ENCODE data around the gene TNRC6B.
"Not testable (repeated sequence)": the region's sequence is repeated elsewhere in the genome, so short reads cannot be mapped to it uniquely, and the experiment has no call there.

The TNRC6B gene

DNA sequence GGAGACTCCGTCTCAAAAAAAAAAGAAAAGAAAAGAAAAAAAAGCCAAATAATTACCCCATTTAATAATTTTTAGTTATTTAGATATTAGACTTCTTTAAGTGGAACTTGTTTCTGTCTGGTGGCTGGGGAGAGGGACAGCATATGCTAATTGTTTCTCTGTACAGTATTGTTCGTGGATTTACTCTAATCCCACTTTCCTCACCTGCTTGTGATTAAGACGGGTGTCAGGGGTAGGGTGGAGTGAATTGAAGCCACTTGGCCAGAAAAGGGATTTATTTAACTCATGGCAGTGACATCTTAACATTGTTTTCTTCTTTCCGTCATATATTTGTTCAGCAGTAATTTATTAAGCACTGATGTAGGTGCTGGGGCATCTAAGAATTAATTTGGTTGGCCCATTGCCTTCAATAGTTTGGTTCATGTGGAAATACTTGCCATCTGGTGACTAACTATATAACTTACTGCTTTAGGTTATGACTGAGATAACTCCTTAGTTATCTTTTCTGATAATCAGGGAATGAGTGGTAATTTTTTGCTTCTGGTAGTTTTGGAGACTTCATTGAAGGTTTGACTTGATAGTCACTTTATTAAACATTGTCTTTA is 4.6 kb downstream of the TNRC6B start:
- DNase-seq = no peak

DNA sequence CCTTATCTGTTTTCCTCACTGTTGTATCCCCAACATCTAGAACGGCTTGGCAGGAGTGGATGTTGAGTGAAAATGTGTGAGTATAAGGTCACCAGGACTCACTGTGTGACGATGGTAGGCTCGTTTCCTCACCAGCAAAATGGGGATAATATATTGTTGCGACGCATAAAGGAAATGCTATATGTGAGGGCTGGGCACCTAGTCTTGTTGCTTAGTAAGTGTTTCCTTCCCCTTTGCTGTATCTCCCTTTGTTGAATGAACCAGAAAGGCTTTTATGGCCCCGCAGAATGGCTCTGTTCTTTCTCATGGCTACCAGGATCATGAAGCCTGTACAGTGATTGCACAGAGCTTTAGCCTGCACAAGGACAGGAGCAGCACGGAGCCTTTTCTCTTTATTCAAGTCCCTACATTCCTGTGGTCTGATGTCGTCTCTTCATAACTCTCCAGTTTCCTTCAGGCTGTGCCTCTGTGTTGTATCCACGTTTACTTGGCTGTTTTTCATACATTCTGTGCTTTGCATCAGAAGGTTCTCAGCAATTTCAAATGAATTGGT is 5.4 kb downstream of the TNRC6B start:
- no peak for DNase-seq

DNA sequence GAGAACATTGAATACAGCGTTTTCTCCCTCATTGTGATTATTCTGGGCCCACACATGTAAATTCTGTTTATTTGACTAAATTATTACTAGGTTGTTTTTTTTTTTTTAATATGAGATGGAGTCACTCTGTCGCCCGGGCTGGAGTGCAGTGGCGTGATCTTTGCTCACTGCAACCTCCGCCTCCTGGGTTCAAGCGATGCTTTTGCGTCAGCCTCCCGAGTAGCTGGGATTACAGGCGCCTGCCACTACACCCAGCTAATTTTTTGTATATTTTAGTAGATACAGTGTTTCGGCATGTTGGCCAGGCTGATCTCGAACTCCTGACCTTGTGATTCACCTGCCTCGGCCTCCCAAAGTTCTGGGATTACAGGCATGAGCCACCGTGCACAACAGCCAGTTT is 5.9 kb downstream of the TNRC6B start:
- DNase-seq = not testable (repeated sequence)

DNA sequence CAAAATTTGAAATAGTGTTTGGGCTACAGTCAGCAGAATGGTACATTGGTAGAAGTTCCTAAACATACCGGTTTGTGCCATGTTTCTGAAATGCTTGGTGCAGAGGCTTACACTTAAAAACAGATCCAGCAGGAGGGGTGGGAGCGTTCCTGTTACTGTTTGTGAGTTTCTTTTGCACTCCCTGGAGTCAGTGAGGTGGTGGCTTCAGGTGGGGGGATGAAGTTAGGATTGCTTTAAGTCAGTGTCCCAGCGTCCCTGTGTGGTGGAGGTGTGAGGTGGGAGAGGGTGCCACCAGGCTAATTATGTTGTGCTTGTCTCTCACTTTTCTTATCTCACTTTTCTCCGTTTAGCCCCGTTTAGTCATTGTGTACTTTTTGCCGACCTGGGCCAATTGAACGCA is 9.7 kb downstream of the TNRC6B start:
- no peak for DNase-seq

DNA sequence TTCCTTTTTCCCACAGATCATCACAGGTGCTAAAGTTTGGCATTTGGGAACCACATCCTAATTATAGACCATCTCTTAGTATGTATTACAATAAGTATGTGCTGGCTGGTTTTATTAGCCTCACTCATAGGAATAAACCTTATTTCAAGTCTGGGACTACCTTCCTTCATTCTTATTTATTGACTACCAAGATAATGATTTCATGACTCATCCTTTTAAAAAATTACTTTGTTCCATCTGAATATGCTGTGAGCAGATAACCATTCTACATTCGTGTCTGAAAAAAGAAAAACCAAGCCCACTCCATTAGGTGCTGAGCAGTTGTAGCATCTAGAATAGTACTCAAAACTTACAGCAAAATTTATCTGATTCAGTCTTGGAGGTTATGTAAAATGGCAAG is 12.3 kb downstream of the TNRC6B start:
- no peak for DNase-seq

DNA sequence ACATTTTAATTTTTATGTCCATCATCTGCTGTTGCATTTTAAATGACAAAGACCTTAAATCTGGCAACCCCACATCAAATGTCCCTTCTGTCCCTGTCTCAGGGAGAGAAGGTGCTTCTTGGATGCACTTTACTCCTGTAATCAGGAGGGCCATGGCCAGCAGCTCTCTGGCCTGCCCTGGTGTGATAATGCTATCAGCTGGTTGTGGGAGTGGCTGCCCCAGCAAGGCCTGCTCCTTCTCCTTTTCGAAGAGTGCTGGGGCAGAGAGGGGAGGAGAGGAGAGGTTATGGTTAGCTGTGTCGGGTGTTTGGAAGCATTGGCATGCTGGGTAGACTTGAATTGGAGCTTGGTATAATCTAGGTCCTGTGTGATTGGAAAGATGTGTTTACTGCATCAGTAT is 12.8 kb downstream of the TNRC6B start:
- no peak for DNase-seq

DNA sequence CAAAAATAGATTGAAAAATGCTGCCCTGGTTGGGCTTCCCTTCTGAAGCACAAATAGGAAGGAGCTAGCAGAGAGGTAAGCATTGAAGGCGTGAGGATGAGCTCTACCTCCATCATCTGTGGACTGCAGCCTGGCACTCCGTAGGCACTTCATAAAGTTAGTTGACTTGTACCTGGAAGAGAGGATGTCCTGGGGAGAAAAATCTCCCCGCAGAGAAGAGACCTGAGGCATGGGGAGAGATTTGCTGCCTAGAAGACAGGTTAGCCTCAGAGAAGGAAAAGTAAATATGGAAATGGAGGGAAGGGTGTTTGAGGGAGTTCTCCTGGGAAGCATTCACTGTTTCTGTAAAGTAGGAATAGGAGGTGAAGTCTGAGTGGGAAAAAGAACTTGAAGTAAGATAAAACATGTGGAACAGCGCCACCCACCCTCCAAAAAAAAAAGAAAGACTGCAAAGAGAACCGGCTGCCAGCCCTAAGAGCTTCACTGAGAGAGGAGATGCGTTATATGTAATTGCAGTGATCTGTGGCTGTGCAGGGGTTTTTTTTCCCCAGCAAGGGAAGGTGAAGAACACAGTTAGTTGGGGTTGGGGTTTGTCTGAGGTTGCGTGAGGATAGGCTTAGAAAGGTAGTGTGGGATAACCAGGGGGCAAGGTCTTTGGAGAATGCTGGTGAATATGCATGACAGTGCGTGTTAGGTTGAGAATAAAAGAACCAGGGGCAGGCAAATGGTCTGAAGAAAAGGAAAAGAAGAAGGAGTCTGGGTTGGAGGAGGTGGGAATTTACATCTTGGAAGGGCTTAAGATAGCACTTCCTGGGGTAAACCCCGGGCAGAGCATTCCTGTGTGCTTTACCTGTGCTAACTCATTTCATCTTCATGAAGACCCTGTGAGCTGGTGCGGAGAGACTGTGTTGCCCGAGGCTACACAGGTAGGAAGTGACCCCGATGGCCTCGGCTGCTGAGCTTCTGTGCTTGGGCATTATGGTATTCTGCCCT is 16.0 kb downstream of the TNRC6B start:
- DNase-seq = no peak

DNA sequence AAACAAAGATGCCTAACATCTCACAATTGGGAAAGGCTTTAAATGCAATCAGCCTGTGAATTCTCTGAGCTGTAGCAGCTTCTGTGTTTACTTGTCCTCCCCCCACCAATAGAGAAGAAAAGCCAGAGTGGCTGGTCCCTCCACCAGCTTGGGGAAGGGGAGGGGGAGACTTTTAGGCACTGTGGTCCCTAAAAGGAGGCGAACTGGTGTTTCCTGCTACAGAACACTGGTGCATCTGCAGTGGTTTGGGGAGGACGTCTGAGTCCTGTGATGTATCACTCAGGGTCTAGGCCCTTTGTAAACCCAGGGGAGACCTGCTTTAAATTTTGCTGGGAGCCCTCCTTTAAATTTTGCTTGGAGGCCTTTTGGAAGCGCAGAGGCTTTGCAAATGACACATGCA is 16.9 kb downstream of the TNRC6B start:
- no peak for DNase-seq

DNA sequence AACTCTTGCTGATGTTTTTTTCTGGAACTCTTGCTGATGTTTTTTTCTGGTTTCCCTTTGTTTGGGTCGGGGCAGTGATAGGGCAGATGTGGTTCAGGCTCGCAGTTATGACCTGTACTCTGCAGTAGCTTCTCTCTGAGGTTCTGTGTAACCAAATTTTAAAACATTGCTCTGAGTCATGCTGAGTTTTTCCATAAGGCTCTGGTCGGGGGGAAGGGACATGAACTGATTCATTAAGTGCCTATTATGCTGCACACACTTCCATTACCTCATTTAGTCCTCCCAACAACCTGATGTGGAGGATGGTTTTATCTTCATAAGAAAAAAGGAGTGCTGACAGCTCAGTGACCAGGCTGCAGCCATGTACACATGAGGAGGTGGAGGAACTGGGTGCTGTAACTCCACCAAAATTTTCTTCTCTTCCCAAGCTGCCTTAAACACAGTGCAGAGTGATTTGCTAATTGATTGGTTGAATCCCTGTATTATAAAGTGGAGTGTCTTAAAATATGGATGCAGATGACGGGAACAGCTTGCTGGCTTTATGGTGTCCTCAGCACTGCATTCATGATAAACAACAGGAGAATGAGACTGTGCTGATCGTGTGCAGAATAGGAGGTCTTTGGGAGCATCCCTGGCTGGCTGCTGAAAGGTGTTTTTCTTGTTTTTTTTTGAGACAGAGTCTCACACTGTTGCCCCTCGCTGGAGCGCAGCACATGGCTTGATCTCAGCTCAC is 19.1 kb downstream of the TNRC6B start:
- DNase-seq = no peak

DNA sequence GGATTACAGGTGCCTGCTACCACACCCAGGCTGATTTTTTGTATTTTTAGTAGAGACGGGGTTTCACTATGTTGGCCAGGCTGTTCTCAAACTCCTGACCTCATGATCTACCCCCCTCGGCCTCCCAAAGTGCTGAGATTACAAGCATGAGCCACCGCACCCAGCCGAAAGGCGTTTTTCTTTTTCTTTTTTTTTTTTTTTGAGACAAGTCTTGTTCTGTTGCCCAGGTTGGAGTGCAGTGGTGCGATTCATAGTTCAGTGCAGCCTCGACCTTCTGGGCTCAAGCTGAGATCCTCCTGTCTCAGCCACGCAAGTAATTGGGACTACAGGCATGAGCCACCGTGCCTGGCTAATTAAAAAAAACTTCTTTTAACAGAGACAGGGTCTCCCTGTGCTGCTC is 19.7 kb downstream of the TNRC6B start:
- not testable (repeated sequence) for DNase-seq

DNA sequence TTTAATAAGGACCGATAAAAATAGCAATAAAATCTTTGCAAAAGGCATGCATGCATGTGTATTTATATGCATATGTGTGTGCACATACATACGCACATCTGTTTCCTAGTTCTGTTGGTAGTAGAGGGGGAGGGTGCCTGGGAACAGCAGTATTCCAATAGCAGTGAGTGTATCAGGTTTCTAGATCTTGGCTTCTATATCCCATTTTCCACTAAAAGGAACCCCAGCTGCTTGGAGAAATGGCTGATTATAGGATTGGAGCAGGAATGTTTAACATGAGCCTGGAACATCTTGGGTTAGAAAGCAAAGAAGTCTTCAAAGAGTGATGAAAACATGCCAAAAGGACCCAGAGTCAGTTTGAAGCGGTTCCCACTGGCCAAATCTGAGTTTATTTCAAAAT is 21.0 kb downstream of the TNRC6B start:
- no peak for DNase-seq

DNA sequence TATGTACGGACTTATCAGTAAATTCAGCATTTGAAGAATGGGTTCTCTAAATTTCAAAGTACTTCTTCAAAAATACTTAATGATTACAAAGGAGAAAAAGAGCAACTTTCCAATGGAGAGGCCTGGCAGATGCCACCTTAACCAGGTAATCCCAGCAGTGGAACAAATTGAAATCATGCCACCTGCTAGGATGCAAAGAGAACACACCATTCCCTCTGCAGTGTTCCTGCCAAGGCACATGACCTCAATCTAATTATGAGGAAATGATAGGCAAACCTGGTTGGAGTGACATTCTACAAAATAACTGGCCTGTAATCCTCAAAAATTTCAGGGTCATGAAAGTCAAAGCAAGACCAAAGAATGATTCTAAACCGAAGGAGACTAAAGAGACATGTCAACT is 21.5 kb downstream of the TNRC6B start:
- no peak for DNase-seq

DNA sequence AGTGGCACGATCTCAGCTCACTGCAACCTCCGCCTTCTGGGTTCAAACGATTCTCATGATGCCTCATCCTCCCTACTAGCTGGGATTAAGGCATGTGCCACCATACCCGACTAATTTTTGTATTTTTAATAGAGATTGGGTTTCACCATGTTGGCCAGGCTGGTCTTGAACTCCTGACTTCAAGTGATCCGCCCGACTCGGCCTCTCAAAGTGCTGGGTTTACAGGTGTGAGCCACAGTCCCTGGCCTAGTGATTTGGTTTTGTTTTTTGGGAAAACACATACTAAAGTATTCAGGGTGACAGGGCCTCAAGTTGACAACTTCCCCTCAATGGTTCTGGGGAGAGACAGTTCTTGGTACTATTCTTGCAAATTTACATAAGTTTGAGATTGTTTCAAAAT is 22.1 kb downstream of the TNRC6B start:
- DNase-seq = no peak

DNA sequence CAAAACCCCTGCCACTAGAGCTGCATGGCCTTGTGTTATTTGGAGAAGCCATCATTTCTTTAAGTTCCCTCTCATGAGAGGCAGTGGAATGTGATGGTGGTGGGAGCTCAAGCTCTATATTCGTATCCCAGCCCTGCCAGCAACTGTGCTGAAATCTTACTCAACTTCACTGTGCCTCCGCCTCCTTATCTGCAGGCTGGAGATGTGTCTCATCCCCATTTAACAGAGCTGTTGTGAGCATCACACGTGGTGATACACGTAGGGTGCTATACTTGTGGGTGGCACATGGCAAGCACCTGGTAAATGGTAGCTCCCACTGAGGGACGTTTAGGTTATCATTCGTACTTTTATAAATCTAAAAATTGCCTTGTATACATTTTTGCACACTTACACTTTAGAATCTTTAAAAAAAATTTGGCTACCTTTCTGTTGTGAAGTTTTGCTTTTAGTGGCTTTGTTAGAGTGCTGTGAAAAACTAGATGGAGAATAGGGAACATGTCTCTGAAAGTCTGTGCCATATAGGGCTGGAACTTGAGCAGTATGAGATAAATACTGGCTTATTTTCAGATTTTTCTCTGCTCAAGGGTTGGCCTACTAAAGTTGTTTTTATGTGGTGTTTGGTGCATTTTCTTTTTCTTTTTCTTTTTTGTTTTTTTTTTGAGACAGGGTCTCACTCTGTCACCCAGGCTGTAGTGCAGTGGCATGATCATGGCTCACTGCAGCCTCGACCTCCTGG is 23.2 kb downstream of the TNRC6B start:
- DNase-seq = no peak

DNA sequence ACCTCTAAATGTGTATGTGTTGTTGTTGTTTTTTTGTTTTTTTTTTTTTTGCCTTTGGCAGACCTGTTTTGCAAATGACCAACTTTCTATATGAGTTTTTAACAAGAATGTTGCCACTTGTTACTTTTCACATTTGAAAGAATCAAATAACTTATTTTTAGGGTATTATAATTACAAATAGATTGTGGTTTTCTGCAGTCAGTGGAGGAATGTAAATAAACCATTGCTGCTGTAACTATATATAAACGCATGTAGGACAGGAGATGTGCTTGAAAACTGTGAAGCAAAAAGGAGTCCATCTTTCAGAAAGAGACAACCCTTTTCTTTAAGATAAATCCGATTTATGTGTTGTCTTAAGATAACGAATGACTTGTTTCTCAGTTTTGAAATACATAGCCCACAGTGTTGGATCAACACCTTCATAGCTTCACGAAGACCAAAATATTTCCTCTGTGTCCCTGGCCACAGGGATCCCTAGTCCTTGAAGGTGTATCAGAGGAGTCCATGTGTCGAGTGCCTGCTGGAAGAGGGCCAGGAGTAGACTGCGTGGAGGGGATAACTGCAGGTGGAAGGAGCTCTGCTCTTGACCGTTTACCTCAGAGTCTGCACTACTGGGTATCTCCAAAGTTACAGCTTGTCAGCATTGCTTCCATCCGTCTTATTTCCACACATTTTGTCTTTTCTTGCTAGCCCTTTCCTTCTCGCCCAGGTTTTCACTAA is 24.7 kb downstream of the TNRC6B start:
- no peak for DNase-seq

DNA sequence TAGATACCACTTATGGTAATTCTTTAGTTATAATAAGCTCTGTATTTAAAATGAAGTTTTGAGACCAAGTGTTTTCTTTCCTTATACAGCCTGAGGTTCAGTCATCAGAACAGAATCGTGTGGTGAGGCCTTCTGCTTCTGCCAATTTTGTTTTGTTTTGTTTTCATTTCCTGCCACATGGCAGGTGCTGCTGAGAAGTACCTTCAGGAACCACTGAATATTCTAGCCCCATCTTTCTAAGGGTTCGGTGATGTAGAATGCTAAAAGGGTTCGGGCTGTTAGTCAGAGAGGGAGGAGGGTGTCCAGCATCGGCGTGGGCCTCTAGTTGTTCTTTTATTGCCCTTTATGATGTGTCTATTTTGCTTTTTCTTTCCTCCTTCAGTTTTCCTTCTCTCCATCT is 25.8 kb downstream of the TNRC6B start:
- DNase-seq = no peak

DNA sequence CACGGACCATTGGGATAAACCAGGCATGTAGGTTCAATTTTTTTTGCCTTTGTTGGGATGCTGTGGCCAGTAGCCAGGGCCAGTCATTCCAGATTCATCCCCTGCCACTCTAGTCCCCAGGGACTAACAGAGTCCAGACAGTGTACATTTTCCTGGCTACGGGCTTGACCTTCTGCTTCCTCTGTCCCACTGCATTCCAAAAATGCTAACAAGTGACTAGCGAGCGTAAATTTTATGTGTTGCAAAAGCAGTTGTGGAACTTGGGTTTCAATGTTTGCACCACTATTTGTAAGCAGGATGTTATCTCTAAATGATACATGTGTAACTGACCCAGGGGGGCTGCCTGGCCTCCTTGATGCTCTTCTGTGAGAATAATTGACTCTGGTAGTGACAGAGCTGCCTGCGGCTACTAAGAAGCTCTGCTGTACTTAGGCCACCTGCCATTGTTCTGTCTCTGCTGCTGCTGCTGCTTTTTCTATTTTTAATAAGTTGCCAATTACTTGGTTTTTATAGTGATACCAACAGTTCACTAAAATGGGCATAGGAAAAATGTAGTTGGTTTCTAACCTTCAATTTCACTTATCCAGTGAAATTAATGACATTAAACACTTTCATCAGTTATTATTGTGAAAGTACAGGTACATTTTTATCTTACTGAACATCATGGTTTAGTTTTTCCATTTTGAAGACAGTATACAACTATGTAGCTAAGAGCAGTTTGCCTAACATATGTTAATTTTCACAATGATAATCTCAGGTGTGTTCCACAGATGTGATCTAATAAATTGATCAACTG is 26.8 kb downstream of the TNRC6B start:
- no peak for DNase-seq

DNA sequence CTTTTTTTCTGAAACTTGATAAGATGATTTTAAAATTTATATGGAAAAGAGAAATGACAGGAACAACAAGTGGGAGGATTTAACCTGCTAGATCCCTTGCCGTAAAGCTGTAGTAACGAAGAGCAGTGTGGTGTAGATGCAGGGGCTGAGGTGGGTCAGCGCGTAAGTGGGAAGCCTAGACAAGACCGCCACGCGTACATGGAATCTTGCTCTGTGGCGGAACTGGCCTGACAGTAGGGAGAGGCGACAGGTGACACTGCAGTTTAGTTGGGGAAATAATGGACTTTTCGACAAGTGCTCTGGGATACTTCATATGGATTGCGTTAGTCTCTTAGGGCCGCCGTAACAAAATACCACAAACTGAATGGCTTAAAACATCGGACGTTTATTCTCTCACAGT is 28.8 kb downstream of the TNRC6B start:
- DNase-seq = no peak

DNA sequence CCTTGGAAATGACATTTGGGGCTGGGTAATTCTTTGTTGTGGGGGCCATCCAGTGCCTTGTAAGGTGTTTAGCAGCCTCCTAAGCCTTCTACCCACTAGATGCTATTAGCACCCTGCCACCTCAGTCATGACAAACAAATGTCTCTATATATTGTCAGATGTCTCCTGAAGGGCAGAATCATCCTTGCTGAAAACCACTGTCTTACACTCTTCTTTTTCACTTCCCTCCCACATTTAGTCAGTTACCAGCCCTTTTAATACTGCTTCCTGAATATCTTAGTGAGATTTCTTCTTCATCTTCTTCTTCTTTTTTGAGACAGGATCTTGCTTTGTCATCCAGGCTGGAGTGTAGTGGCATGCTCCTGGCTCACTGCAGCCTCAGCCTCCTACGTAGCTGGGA is 33.1 kb downstream of the TNRC6B start:
- DNase-seq = no peak

DNA sequence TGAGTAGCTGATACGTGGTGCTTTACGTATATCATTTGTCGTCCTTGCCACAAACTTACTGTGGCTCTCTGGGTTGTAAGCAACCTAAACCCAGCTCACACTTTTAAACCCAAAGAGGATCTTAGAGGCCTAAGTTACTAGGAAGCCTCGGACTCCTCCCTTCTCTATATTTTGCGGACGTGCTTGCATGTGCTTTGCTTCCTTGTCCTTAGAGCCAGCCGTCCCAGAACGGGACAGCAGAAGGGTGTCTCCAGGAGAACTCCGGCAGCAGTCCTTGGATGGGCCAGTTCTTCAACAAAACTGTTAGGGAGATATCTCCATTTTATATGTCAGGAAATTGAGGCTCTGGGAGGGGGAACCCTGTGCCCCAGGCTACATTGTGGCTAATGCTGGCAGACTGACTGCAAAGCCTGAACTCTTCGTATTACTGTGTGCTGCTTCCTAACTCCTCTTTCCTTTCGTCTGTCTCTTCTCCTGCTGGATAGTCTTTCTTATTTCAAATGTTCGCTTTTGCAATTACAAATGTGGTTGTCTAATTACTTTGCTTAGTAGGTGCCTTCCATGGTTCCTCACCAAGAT is 33.8 kb downstream of the TNRC6B start:
- DNase-seq = no peak

DNA sequence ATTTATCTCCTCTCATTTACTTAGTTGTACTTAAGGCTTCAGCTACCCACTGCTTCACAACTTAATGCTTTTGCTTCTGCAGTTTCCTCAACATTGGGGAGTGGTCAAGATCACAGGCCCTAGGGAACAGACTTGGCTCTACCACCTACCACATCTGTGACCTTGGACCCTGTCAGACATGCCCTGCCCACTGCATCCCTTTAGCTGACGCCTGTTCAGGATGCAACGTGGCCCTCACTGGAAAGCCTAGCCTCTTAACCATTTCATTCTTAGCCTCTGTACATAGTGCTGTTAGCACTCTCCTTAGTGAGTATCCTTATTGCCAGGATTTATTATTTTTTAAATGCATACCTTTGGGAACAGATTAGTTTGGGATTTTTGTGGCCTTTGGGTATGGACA is 34.4 kb downstream of the TNRC6B start:
- DNase-seq = no peak

All from activated gamma-delta T cell (primary cell).